Thymus (tissue), 11 donors: ENCODE data around the gene IFT57. TPM values are rescaled to one million over a fixed set of nuclear protein-coding genes. Genes with fewer than 3 reads are reported as not detected.
A peak's percentile ranks its signal among the peaks of the same experiment; 100 is the strongest.
"Not testable (repeated sequence)": the region's sequence is repeated elsewhere in the genome, so short reads cannot be mapped to it uniquely, and the experiment has no call there.

Source experiments
- DNase-seq, 9 donors: peaks; one replicate each; pipeline ENCODE4 v3.0.0-alpha.2; 2013; ENCODE audit warnings: low spot score in 9 of 9, low read depth in 6 of 9, missing footprints in 1 of 9
- H3K27ac ChIP-seq, 2 donors: one replicate each; pipeline ENCODE4 v1.5.1; 2013; ENCODE audit warnings: control low read depth in 1 of 2, low read depth in 1 of 2, low read length in 1 of 2, mild to moderate bottlenecking in 1 of 2, moderate library complexity in 1 of 2
- H3K27me3 ChIP-seq, 2 donors: one replicate each; pipeline ENCODE4 v1.5.1; 2013; ENCODE audit warnings: low read length in 1 of 2; ENCODE audit not compliant: control insufficient read depth in 2 of 2, insufficient read depth in 1 of 2
- H3K36me3 ChIP-seq, 2 donors: one replicate each; pipeline ENCODE4 v1.5.1; 2013; ENCODE audit warnings: low read length in 1 of 2, mild to moderate bottlenecking in 1 of 2, moderate library complexity in 1 of 2; ENCODE audit not compliant: control insufficient read depth in 2 of 2, insufficient read depth in 2 of 2
- H3K4me1 ChIP-seq, 2 donors: one replicate each; pipeline ENCODE4 v1.5.1; 2013; ENCODE audit warnings: low read length in 2 of 2; ENCODE audit not compliant: control insufficient read depth in 2 of 2, insufficient read depth in 2 of 2
- H3K4me3 ChIP-seq, 2 donors: one replicate each; pipeline ENCODE4 v1.5.1; 2013; ENCODE audit warnings: low read length in 2 of 2, control low read depth in 1 of 2, mild to moderate bottlenecking in 1 of 2
- H3K9me3 ChIP-seq, 2 donors: one replicate each; pipeline ENCODE4 v1.5.1; 2013; ENCODE audit warnings: low read length in 1 of 2, mild to moderate bottlenecking in 1 of 2; ENCODE audit not compliant: control insufficient read depth in 2 of 2, insufficient read depth in 1 of 2
- WGBS: extraction: QIAGEN DNeasy Blood & Tissue Kit; methylation state at CpG from one replicate; pipeline ENCODE4 v1.1.7; 2013; 5-methylcytosine and 5-hydroxymethylcytosine counted together
- polyA plus RNA-seq: library from polyadenylated mRNA; stranded (reverse); fragments of 200-250 nt; gene quantifications from one replicate; pipeline ENCODE4 v1.2.3, GENCODE V29; 2013
- total RNA-seq: library from RNA; stranded (reverse); fragments of 120-200 nt; gene quantifications from one replicate; pipeline ENCODE4 v1.2.4, GENCODE V29; 2013
- donor health status: healthy.

Gene IFT57
- total and polyA plus RNA-seq, 2 donors, result 23.5 to 27.2 TPM

DNA sequence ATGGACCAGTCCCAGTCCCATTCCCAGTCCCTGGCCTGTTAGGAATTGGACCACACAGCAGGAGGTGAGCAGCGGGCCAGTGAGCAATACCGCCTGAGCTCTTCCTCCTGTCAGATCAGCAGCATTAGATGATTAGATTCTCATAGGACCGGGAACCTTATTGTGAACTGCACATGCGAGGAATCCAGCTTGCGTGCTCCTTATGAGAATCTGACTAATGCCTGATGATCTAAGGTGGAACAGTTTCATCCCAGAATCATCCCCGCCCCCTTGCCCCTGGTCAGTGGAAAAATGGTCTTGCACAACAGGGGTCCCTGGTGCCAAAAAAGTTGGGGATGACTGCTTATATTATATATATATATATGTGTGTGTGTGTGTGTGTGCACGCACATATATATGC lies 63.1 kb downstream of the IFT57 start:
- no peak overlapping the region for H3K4me3 ChIP-seq
- H3K27me3 ChIP-seq, result no peaks in the 10 kb centered on the region
- no peaks in the 10 kb centered on the region for H3K36me3 ChIP-seq
- H3K27ac ChIP-seq, result no peak overlapping the region
- WGBS, result 96% methylated on average over 7 of the region's 7 CpGs
- H3K4me1 ChIP-seq, result no peaks in the 10 kb centered on the region
- H3K9me3 ChIP-seq, result no peaks in the 10 kb centered on the region
- no peak for DNase-seq

- Histone ChIP-seq H3K36me3 (no peaks in the 10 kb centered on the region), H3K4me1 (no peaks in the 10 kb centered on the region), H3K27ac (no peak overlapping the region), H3K27me3 (no peaks in the 10 kb centered on the region), H3K9me3 (no peaks in the 10 kb centered on the region), H3K4me3 (no peak overlapping the region)
- DNase-seq, result no peak
- 99% methylated on average over 1 of the region's 1 CpG for WGBS
These were observed 64.0 kb downstream of the IFT57 start for GRCh38 chr3:108158251-108158650.

DNA sequence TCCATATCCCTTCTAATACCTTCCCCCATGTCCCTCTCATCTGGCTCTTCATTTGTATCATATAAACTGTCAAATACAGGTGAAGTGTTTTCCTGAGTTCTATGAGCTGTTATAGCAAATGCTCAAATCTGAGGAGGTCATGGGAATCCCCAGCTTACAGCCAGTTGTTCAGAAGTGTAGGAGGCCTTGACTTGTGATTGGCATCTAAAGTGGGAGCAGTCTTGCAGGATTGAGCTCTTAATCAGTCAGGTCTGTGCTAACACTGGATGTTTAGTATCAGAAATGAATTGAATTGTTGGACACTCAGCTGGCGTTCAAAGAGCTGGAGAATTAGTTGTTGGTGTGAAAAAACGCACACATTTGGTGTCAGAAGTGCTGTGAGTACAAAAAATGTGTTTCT lies 65.0 kb downstream of the IFT57 start:
- H3K4me1 ChIP-seq, result no peaks in the 10 kb centered on the region
- H3K27ac ChIP-seq, result no peak overlapping the region
- H3K4me3 ChIP-seq, result no peak overlapping the region
- H3K36me3 ChIP-seq, result no peaks in the 10 kb centered on the region
- no peak for DNase-seq
- no peaks in the 10 kb centered on the region for H3K27me3 ChIP-seq
- 99% methylated on average over 2 of the region's 2 CpGs for WGBS
- H3K9me3 ChIP-seq, result no peaks in the 10 kb centered on the region

DNA sequence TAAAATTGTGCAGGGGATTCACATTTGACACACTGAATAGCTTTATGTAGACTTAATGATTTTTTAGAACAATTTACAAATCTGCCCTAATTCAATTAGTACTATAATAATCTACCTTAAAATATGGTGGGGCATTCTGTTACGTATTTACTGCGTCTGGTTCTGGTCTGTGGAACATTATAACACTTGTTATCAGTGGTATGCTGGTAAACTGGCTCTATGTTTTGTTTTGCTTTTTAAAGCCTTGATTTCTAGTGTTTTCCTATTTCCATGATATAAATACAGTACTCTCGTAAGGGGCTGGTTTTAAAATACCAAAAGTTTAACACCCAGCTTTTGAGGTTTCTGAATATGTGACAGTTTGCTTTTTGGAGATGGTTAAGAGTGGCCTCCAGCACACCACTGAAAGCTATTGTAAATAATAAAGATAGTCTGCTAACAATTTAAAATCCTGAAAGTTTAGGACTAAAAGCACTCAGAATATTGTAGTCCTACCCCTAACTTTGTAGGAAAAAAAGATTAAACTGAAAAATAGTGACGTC lies 65.8 kb downstream of the IFT57 start:
- 96% methylated on average over 4 of the region's 4 CpGs for WGBS
- H3K9me3 ChIP-seq, result no peaks in the 10 kb centered on the region
- H3K4me1 ChIP-seq, result no peaks in the 10 kb centered on the region
- no peak for DNase-seq
- no peaks in the 10 kb centered on the region for H3K36me3 ChIP-seq
- H3K4me3 ChIP-seq, result no peak overlapping the region
- H3K27me3 ChIP-seq, result no peaks in the 10 kb centered on the region
- H3K27ac ChIP-seq, result no peak overlapping the region

GRCh38 chr3:108155642-108156041 lies 66.6 kb downstream of the IFT57 start:
- not testable (repeated sequence) for H3K27me3 ChIP-seq, DNase-seq, H3K9me3 ChIP-seq, H3K4me3 ChIP-seq, H3K27ac ChIP-seq, H3K36me3 ChIP-seq, H3K4me1 ChIP-seq
- WGBS, result 98% methylated on average over 4 of the region's 4 CpGs

DNA sequence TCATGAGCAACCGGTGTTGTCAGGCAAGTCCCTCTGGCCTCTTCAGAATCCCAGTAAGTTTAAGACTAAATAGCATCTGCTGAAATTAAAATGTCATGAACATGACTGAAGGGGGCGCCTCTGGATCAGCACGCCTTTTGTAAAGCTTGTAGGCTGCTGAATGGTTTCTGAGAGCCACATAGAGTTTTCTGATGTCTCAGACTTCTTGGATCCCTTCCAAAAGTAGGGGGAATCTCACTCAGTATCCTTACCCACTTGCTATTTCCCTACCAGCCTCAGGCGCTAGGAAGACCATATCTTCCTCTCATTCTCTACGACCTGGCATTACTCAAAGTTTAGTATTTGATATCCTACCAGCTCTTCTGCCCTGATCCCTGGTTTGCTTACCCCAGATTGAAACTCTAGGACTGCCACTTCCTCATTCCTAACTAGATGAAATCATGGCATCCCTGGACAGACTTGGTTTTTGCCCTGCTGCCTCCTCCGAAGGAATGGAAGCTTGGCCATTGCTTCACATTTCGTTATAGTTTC lies 68.7 kb downstream of the IFT57 start:
- no peaks in the 10 kb centered on the region for H3K9me3 ChIP-seq
- H3K4me3 ChIP-seq, result no peak overlapping the region
- H3K36me3 ChIP-seq, result no peaks in the 10 kb centered on the region
- H3K27me3 ChIP-seq, result no peaks in the 10 kb centered on the region
- H3K4me1 ChIP-seq, result no peaks in the 10 kb centered on the region
- 94% methylated on average over 7 of the region's 7 CpGs for WGBS
- H3K27ac ChIP-seq, result no peak overlapping the region
- DNase-seq, result peak in 7 of 9 donors; percentile 27 to 77 (median 49)

DNA sequence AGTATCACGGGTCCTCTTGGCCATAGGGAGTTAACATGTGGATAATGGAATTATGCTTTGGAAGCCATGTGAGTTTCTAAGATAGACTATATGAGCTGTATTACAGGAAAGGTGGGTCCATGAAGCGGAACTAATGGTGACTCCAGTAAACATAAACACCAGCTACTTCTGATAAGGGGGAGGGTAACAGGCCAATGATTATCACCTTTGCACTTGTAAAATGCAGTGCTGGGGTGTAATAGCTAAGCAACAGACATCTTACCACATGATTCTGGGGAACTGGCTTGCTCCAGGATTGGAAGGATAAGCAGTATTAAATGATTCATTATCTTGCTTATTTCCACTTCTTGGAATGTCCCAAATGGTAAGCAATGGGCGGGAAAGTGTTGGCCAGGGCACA lies 70.0 kb downstream of the IFT57 start:
- Histone ChIP-seq H3K4me3 (no peak overlapping the region), H3K9me3 (no peaks in the 10 kb centered on the region), H3K27me3 (no peaks in the 10 kb centered on the region), H3K4me1 (no peaks in the 10 kb centered on the region), H3K36me3 (no peaks in the 10 kb centered on the region), H3K27ac (no peak overlapping the region)
- no peak for DNase-seq
- 96% methylated on average over 3 of the region's 3 CpGs for WGBS

DNA sequence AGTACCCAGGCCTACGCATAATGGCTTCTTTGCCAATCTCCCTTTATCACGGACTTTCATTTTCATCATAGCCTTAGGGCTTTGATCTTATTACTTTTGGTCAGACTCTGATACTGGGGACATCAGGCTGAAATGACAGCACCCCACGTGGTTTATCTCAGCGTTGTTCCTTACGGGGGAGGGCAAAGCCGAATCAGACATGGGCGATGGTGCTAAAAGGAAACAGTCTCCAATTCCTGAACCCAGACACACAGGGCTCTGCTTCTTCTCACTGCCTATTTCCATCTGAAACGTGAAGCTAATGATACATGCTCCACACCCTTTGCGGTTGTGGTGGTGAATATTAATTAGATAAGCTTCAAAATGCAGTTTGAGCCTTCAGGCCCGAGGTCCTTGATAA lies 72.0 kb downstream of the IFT57 start:
- no peak for DNase-seq

GRCh38 chr3:108146139-108146538 lies 76.1 kb downstream of the IFT57 start:
- no peak for DNase-seq
- Histone ChIP-seq H3K4me3 (no peak overlapping the region), H3K9me3 (peaks cover 0 to 3% of the 10 kb centered on the region in 2 donors), H3K27ac (no peak overlapping the region), H3K36me3 (no peaks in the 10 kb centered on the region), H3K4me1 (no peaks in the 10 kb centered on the region), H3K27me3 (no peaks in the 10 kb centered on the region)
- 97% methylated on average over 5 of the region's 5 CpGs for WGBS

More for the DNA sequence above, 72.0 kb downstream of the IFT57 start:
- Histone ChIP-seq H3K4me1 (no peaks in the 10 kb centered on the region), H3K36me3 (no peaks in the 10 kb centered on the region), H3K4me3 (no peak overlapping the region), H3K27me3 (no peaks in the 10 kb centered on the region), H3K27ac (no peak overlapping the region), H3K9me3 (peaks cover 0 to 3% of the 10 kb centered on the region in 2 donors)
- 96% methylated on average over 10 of the region's 10 CpGs for WGBS
